IPS-NIHi7 (cell line): Measurements from ENCODE around the gene TCP11.

Experiments
- DNase-seq: peaks from one replicate; pipeline ENCODE4 v3.0.0; 2012; ENCODE audit warnings: mixed read lengths; ENCODE audit errors: extremely low spot score

Gene TCP11

GRCh38 chr6:35141007-35141655 is at the start of gene TCP11:
Gene TCP11, minus strand, starts transcription at chr6:35141339. Its CDS starts 469 bp downstream, at chr6:35140870.
- DNase-seq = peak; percentile 35

GRCh38 chr6:35190306-35190705 is 49.2 kb upstream of the TCP11 start:
- DNase-seq = no peak

GRCh38 chr6:35188886-35189285 is 47.7 kb upstream of the TCP11 start:
- DNase-seq = no peak

- DNase-seq = no peak
These were observed 45.4 kb upstream of the TCP11 start for GRCh38 chr6:35186571-35186970.

- no peak for DNase-seq
These were observed 44.8 kb upstream of the TCP11 start for GRCh38 chr6:35185971-35186370.

GRCh38 chr6:35185302-35185681 is 44.2 kb upstream of the TCP11 start:
- no peak for DNase-seq

- no peak for DNase-seq
These were observed 43.6 kb upstream of the TCP11 start for GRCh38 chr6:35184580-35185301.

- no peak for DNase-seq
These were observed 42.8 kb upstream of the TCP11 start for GRCh38 chr6:35183935-35184334.

GRCh38 chr6:35183281-35183680 is 42.1 kb upstream of the TCP11 start:
- no peak for DNase-seq

- peak; percentile 73 for DNase-seq
These were observed 40.9 kb upstream of the TCP11 start for GRCh38 chr6:35181933-35182612.

- no peak for DNase-seq
These were observed 40.3 kb upstream of the TCP11 start for GRCh38 chr6:35181308-35181932.

GRCh38 chr6:35179901-35180535 is 38.9 kb upstream of the TCP11 start:
- no peak for DNase-seq

GRCh38 chr6:35178932-35179832 is 38.0 kb upstream of the TCP11 start:
- no peak for DNase-seq

GRCh38 chr6:35178012-35178411 is 36.9 kb upstream of the TCP11 start:
- DNase-seq = no peak

- no peak for DNase-seq
These were observed 36.5 kb upstream of the TCP11 start for GRCh38 chr6:35177596-35177995.

- DNase-seq = no peak
These were observed 36.0 kb upstream of the TCP11 start for GRCh38 chr6:35177157-35177556.

GRCh38 chr6:35176301-35177024 is 35.3 kb upstream of the TCP11 start:
- no peak for DNase-seq

GRCh38 chr6:35174501-35174900 is 33.4 kb upstream of the TCP11 start:
- DNase-seq = no peak

GRCh38 chr6:35174088-35174434 is 32.9 kb upstream of the TCP11 start:
- no peak for DNase-seq

- no peak for DNase-seq
These were observed 32.4 kb upstream of the TCP11 start for GRCh38 chr6:35173427-35174087.
